NCI-H1092 (cell line): ENCODE measurements around the gene TIE1.

Experiments
- DNase-seq: peaks from one replicate; lab custom pipeline; 2025; lab: John Stamatoyannopoulos, UW

Gene TIE1

DNA sequence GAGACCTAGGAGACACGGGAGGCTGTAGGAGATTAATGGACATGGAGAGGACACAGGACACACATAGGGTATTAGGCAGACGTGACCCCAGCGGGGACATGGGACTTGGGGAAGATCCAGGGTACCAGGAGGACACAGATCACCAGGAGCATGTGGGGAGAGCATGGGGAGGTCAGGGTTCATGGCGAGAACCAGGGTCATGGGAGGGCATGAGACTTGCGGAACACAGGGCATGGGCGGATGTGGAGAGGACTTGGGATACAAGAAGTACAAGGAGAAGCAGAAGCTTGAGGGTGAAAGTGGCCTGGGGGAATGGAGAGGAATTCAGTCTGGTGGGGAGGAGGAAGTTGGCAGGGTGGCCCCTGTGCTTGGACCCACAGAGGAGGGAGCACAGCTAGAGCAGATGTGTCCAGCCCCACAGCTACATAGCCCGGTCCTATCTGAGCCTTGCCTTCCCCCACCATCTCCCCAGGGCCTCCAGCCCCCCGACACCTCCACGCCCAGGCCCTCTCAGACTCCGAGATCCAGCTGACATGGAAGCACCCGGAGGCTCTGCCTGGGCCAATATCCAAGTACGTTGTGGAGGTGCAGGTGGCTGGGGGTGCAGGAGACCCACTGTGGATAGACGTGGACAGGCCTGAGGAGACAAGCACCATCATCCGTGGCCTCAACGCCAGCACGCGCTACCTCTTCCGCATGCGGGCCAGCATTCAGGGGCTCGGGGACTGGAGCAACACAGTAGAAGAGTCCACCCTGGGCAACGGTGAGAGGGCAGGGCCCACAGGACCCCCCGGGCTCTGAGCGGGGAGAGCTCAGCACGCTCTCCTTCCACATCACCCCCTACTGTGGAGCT is 12.1 kb downstream of the TIE1 start:
- no peak for DNase-seq

DNA sequence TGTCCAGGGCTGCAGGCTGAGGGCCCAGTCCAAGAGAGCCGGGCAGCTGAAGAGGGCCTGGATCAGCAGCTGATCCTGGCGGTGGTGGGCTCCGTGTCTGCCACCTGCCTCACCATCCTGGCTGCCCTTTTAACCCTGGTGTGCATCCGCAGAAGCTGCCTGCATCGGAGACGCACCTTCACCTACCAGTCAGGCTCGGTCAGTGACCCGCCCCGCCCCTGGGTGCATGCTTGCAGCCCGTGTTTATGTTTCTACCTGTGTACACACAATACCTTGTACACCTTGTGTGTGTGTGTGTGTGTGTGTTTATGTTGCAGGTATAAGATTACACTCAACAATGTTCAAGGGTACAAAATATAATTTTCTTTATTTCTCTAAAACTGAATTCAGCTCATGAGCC is 13.0 kb downstream of the TIE1 start:
- no peak for DNase-seq

DNA sequence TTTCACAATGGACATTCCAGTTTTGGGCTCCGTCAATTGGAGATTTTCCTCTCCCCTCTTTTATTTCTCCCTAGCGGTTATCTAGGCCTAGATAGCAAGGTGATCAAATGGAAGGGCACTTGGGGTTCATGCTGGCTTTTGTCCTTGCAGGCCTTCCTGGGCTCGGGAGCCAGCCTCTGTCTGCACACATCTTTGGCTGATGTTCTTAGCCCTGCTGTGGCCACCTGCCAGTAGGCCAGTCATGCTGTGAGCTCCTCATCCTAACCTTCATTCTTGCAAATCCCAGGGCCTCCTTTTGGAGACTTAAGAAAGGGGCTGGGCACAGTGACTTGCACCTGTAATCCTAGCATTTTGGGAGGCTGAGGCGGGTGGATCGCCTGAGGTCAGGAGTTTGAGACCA is 13.5 kb downstream of the TIE1 start:
- no peak for DNase-seq

DNA sequence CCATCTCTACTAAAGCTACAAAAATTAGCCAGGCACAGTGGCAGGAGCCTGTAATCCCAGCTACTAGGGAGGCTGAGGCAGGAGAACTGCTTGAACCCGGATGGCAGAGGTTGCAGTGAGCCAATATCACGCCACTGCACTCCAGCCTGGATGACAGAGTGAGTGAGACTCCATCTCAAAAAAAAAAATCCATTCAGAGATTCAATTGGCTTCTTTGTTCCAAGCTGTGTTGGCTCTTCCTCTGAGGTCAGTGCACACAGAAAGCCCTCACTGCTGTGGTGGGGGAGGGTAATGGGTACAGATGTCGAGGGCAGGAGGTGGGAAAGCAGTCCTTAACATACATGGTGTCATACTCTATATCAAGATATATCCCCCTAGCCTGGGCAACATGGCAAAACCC is 14.7 kb downstream of the TIE1 start:
- no peak for DNase-seq

DNA sequence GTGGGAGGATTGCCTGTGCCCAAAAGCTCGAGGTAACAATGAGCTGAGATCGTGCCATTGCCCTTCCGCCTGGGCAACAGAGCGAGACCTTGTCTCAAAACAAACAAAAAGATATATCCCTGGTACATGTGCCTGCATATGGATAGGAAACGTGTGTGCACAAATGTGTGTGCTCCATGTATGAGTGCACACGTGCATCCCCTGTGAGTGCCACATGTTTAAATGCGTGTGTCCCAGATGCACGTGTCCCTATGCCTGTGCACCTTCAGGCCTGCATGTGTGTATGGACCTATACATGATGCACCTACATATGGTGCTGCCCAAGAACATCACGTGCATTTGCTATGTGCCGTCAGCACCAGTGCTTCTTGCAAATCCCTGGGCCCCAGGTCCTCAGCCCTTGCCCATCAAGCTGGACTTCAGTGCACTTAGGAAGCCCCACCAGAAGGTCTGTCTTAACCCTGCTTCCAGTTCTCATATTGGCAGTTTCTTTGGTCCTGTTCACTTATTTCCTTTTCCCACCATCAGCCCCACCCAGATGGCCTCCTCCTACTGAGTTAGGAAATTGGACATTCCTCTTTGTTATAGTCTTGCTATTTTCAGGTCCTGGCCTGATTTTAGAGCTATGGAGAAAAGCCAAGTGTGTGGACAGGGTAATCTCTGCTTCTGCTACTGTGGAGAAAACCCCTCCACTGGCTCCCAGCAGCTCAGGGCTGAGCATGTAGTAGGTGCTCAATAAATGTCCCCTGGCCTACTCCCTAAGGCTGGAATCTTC is 15.4 kb downstream of the TIE1 start:
- DNase-seq, result no peak

DNA sequence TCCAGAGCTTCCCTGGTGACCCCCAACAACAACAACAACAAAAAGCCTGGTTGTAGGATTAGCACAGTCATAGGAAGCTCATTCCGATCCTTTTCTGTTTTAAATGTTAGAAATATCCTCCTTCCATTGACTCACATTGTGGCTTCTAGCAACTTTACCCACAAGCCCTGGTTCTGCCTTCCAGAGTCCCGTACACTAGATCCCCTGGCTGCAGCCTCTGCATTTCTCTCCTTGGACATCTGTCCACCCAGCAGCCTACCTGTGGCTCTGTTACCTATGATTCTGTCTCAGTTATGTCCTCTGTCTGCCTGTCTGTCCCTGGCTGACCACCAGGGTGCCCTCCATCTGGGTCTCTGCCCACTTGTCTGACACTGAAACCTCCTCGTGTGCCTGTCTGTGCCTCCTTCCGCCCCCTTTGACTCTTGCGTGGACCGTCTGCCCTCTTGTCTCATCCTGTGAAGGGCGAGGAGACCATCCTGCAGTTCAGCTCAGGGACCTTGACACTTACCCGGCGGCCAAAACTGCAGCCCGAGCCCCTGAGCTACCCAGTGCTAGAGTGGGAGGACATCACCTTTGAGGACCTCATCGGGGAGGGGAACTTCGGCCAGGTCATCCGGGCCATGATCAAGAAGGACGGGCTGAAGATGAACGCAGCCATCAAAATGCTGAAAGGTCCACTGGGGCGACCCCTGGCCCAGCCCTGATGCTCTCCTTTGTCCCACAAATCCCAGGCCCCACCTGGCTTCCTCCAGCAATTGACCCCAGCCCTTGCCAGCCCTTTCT is 16.1 kb downstream of the TIE1 start:
- no peak for DNase-seq

DNA sequence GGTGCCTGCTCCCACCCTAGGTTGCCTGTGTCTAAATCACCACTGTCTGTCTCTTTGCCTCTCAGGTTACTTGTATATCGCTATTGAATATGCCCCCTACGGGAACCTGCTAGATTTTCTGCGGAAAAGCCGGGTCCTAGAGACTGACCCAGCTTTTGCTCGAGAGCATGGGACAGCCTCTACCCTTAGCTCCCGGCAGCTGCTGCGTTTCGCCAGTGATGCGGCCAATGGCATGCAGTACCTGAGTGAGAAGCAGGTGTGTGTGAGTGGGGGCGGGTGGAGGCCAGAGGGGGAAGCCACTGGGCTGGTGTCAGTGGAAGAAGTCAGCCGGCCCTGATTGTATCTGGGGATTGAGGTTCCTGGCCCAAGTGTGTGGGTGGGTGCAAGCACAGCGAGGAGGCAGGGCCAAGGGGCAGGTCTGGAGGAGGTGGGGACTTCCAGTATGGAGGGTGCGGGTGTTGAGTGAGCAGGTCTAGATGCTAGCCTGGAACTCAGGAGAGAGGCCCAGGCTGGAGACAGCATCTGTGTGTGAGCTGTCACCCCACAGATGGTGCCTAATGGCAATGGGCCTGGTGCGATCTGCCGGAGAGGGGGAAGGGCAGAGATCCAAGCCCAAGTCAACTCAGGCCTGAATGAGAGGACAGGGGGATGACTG is 17.2 kb downstream of the TIE1 start:
- no peak for DNase-seq

DNA sequence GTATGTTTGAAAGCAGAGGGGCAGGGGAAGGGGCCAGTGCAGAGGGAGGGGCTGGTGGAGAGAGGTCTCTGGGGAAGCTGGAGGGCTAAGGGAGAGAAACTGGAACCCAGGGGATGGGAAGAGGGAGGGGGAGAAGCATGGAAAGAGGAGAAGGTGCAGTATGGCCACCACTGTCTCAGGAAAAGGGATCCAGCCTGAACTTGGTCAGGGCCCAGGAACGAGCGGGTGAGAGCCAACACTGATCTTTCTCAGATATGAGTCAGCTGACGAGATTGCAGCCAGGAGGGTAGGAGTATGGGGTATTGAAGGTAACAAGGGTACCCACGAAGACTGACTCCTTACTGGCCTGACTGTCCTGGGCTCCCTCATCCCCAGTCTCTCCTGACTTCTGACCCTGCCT is 18.0 kb downstream of the TIE1 start:
- DNase-seq, result no peak

DNA sequence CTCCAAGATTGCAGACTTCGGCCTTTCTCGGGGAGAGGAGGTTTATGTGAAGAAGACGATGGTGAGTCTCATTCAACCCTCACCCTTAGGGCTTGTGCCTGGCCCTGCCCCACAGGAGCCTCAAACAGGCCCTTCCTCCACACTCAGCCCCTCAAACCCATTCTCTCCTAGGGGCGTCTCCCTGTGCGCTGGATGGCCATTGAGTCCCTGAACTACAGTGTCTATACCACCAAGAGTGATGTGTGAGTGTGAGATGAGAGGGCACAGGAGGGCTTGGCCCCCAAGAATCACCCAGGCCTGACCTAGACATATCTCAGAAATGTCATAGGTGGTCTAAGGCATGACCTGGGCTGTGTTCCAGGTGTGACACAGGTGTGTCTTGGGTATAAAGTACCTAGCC is 18.5 kb downstream of the TIE1 start:
- no peak for DNase-seq

DNA sequence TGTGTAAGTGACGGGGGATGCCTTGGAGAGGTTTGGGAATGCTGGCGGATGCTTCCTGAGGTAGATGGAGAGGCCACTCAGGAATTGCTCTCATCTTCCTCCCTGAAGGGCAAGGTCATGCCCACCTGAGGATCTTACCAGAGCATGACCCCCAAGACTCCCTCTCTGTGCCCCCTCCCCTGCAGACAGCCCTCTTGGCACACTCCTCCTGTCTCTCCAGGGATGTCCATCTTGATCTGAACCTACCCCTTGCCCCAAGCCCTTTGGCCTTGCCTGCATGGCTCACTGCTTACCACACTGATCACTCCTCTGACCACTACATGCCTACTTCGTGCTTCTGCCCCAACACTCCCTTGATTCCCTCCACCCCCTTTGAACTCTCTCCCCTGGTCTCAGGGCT is 19.0 kb downstream of the TIE1 start:
- no peak for DNase-seq

DNA sequence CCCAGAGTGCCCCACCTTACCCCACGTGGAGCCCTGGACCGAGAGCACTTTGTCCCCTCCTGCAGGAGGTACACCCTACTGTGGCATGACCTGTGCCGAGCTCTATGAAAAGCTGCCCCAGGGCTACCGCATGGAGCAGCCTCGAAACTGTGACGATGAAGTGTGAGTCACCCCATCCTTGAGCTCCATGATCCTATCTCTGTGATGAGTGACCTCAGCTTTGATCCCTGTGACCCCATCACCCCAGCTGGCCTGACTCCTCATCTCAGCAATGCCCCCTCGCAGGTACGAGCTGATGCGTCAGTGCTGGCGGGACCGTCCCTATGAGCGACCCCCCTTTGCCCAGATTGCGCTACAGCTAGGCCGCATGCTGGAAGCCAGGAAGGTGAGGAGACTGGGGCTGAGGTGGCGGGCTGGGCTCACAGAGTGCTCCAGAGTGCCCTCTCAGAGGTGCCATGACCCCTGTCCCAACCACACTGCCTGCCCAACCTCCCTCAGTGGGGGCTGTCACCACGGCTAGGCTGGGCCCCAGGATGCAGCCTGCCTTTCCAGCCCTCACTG is 20.6 kb downstream of the TIE1 start:
- DNase-seq, result no peak

DNA sequence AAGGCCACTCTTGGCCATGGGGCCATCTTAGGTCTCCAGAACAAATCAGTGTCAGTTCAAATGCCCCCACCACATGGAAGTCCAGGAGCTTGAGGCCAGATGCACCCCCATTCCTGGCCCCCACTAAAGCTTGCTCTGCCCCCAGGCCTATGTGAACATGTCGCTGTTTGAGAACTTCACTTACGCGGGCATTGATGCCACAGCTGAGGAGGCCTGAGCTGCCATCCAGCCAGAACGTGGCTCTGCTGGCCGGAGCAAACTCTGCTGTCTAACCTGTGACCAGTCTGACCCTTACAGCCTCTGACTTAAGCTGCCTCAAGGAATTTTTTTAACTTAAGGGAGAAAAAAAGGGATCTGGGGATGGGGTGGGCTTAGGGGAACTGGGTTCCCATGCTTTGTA is 21.7 kb downstream of the TIE1 start:
- no peak for DNase-seq

DNA sequence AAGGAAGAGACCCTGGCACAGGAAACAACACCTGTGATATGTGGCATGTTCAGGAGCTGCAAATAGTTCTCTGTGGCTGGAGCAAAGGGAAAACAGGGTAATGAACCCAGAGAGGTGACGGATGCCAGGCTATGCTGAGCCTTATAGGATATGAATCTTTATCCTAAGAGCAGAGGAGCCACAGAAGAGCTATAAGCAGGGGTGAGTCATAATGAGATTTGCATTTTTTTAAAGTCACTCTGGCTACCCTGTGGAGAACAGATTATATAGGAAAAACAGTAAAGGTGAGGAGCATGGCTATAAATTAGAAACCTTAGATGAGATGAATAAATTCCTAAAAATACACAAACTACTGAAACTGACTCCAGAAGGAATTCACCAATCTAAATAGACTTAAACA is 24.0 kb downstream of the TIE1 start:
- no peak for DNase-seq

DNA sequence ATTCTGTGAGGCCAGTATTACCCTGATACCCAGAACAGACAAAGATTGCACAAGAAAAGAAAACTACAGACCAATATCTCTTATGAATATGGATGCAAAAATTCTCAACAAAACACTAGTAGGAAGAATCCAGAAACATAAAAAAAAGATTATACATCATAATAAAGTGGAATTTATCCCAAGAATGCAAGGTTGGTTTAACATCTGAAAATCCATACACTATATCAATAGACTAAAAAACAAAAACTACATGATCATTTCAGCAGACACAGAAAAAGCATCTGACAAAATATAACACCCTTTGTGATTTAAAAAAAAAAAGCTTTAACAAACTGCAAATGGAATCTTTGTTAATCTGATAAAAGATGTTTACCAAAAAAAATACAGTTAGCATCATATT is 24.6 kb downstream of the TIE1 start:
- no peak for DNase-seq

DNA sequence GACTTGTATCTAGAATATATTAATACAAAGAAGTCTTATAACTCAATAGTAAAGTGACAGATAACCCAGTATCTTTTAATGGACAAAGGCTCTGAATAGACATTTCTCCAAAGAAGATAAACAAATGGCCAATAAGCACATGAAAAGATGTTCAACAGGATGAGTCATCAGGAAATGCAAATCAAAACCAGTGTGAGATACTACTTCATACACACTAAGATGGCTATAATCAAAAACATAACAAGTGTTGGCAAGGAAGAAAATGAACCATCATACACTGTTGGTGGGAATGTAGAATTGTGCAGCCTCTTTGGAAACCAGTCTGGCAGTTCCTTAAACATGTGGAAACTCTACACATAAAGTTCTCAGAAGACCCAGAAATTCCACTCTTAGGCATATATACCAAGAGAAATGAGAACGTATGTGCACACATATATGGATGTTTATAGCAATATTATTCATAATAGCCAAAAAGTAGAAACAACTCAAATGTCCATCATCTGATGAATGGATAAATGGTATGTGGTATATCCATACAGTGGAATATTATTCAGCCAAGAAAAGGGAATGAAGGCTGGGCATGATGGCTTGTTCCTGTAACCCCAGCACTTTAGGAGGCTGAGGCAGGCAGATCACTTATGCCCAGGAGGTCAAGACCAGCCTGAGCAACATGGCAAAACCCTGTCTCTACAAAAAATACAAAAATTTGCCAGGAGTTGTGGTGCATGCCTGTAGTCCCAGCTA is 26.9 kb downstream of the TIE1 start:
- DNase-seq, result no peak

DNA sequence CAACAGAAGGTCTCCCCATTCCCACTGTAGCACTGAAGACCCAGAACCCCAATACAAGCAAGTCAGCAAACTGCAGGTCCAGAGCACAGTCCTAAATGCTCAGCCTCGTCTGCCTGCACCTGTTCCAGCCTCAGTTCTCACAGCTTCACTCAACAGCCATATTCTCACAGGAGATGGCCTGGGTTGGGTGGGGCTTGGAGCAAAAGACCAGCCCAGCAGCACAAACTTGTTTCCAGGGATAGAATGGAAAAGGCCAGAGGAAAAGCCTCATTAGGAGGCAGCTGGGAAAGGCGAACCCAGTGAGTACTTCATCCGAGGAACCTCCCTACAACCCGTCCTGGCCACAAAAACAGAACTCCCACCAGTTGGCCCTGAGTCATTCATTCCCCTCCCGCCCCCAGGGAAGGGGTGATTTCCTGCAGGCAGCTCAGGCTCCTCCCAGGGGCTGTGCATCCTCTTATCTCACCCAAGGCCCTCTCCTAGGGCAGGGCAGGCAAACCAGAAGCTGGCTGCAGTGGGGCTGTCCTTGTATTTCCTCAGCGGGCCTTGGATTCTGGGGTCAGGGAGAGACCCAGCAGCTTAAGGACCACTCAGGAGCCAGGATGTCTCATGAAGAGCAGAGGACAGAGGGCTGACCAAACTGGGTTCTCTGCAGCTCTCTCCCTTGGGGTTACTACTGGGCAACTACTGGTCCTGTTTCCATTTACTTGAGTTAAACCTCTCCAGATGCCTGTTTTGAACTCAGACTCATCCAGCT is 29.4 kb downstream of the TIE1 start:
- no peak for DNase-seq

DNA sequence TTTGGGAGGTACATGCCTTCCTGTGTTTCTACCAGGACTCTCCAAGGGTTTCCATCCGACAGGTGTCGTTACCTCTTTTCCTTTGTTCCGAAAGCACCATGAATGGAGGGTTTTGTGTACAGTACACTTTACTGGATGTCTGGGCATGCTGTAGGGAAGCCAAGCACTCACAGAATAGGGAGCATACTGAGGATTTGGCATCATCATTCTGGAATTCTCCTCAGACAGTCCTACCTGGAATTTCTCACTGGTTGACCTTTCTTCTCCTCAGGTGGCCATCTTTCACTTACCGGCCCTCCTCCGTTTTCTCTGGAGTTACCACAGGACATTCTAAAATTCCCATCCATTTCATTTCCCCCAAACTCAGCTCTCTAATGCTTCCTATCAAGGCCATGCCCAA is 30.9 kb downstream of the TIE1 start:
- no peak for DNase-seq

DNA sequence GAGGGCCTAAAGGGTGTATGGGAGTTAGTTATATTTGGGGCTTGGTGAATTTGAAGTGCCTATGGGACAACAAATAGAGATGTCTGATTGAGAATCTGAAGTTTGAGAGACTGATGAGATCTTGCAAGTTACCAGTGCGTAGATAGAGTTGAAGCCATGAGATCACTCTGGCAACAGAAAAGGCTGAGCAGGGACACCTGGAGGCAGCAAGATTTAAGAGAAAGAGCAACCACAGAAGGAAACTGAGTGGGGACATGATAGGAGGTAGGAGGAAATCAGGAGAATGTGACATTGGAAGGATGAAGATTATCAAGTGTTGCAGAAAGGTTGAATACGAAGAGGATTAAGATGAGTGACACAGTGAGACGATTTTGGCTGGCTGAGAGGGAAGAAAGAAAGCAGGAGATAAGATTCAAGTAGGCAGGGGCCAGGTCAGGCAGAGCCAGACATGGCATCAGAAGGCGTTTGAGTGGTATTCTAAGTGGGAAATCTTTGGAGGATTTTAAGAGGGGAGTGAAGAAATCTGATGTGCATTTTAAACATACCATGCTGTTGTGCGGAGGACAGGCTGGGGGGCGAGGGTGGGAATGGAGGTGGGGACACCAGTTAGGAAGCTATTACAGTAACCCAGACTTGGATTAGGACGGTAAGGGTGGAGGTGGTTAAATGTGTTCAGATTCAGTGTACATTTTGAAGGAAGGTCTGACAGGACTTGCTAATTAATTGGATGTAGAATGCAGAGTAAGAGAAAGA is 33.8 kb downstream of the TIE1 start:
- DNase-seq, result no peak

DNA sequence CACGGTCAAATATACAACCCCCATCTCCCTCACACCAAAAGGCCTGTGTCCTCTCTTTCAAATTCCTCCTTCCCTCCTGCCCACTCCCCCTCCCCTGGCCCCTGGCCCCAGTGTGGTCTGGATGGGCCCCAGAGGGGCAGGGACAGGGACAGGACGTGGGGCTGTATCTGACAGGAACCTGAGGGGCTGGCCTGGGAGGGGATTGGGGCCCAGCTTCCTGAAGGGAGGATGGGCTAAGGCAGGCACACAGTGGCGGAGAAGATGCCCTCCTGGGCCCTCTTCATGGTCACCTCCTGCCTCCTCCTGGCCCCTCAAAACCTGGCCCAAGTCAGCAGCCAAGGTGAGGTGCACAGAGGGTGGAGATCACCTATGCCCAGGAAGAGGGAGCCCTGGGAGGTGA is 36.8 kb downstream of the TIE1 start, which contains the start of gene MPL:
MPL (plus strand) TSS at position 231 of the 400 bp plus-strand sequence; CDS start at position 262, 31 bp downstream.
- no peak for DNase-seq

DNA sequence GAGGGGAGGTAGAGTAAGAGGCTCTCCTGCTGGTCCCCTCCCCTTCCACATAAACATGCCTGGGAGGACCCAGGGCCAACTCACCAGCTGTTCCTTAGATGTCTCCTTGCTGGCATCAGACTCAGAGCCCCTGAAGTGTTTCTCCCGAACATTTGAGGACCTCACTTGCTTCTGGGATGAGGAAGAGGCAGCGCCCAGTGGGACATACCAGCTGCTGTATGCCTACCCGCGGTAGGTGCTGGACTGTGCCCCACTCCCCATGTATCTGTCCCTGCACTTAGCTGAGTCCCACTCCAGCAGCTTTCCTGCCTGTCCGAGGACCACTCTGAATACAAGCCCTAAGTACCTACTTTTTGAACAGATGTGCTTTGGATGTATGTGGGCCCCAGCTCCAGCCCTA is 37.2 kb downstream of the TIE1 start:
- no peak for DNase-seq
